ENCODE measurements around the gene ADCY9.

ADCY9 gene

GRCh38 chr16:4137438-4137837, 21.2 kb upstream of the ADCY9 start:
- no peak for DNase-seq (ENCODE audit: low read depth)
- TF ChIP-seq, protein P1, sequence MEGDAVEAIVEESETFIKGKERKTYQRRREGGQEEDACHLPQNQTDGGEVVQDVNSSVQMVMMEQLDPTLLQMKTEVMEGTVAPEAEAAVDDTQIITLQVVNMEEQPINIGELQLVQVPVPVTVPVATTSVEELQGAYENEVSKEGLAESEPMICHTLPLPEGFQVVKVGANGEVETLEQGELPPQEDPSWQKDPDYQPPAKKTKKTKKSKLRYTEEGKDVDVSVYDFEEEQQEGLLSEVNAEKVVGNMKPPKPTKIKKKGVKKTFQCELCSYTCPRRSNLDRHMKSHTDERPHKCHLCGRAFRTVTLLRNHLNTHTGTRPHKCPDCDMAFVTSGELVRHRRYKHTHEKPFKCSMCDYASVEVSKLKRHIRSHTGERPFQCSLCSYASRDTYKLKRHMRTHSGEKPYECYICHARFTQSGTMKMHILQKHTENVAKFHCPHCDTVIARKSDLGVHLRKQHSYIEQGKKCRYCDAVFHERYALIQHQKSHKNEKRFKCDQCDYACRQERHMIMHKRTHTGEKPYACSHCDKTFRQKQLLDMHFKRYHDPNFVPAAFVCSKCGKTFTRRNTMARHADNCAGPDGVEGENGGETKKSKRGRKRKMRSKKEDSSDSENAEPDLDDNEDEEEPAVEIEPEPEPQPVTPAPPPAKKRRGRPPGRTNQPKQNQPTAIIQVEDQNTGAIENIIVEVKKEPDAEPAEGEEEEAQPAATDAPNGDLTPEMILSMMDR (conservative IDR thresholded peaks at IDR 0.05; ENCODE audit: low read depth, low read length), result no peak
- no peak overlapping the region for H3K4me3 ChIP-seq (ENCODE audit: low read length)

DNA sequence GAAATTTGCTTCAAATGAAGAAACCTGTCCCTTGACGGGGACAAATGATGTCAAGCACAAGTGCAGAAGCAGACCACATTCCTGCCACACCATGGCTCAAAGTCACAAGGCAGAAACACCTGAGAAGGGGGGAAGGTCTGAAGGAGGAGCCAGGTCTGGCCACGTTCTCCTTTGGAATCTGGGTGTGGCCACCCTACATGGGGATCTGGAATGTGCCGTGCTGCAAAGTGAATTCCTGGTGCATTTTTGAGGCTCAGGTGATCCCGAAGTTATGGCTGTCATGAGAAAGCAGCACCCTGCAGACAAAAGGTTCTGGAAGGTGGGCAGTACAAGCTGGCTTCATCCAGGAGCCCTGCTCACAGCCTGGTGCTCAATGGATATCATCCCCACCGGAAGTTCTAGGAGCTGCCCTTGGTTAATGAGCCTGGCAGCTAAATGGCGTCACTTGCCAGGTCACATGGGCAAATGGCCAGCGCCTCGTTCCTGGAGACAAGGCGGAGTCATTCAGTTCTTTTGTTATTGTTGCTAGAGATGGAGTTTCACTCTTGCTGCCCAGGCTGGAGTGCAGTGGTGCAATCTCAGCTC, 20.1 kb upstream of the ADCY9 start:
- H3K4me3 ChIP-seq (ENCODE audit: low read length), result no peak overlapping the region
- DNase-seq (ENCODE audit: low read depth), result no peak
- TF ChIP-seq, protein P1 (conservative IDR thresholded peaks at IDR 0.05; ENCODE audit: low read depth, low read length), result no peak

- TF ChIP-seq, protein P1 (conservative IDR thresholded peaks at IDR 0.05; ENCODE audit: low read depth, low read length), result no peak
Observed at GRCh38 chr16:4135537-4135936, 19.3 kb upstream of the ADCY9 start.

DNA sequence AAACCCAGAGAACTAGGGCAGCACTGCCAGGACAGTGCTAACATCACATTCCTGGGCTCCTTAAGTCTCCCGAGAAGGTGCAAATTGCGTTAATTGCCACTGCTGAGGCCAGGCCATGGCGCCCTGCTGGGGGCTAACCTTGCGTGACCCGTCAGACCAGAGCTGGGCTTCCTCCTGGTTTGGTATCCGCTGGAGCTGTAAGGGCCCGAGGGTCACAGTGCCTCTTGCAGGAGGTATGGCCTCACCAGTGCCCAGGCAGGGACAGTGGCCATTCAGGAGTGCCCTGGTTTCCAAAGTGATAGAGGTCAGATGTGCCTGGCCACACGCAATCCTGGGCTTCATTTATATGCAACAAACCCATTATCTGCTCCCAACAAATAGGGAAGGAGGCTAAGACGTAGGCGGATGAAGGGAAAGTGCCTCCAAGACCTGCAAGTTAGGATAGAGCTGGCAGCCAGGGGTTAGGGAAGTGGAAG, 17.7 kb upstream of the ADCY9 start:
- no peak for DNase-seq (ENCODE audit: low read depth)
- H3K4me3 ChIP-seq (ENCODE audit: low read length), result no peak overlapping the region
- TF ChIP-seq, protein P1 (conservative IDR thresholded peaks at IDR 0.05; ENCODE audit: low read depth, low read length), result no peak

More at GRCh38 chr16:4135537-4135936, 19.3 kb upstream of the ADCY9 start:
- DNase-seq (ENCODE audit: low read depth), result no peak
- H3K4me3 ChIP-seq (ENCODE audit: low read length), result no peak overlapping the region

DNA sequence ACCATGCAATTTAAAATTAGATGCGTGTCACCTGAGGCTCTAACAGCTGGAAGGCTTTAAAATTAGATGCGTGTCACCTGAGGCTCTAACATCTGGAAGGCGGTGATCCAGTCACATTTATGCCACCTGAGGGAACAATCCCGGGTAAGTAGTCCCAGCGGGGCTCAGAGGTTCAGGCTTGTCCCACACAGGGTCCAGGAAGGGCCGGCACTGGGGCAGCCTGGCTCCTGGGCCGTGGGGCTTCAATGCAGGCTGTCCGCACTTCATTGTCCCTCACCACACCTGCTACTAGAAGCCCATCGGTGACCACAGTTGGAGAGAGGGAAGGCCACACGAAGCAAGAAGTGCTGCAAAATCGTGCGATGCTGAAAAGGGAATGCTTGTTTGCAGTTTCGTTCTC, 15.4 kb upstream of the ADCY9 start:
- DNase-seq (ENCODE audit: low read depth), result no peak
- TF ChIP-seq, protein P1 (conservative IDR thresholded peaks at IDR 0.05; ENCODE audit: low read depth, low read length), result no peak

GRCh38 chr16:4124535-4125294, 8.5 kb upstream of the ADCY9 start:
- H3K4me3 ChIP-seq (ENCODE audit: low read length), result no peak overlapping the region
- no peak for DNase-seq (ENCODE audit: low read depth)
- TF ChIP-seq, protein P1 (conservative IDR thresholded peaks at IDR 0.05; ENCODE audit: low read depth, low read length), result no peak

More for the DNA sequence above, 15.4 kb upstream of the ADCY9 start:
- no peak overlapping the region for H3K4me3 ChIP-seq (ENCODE audit: low read length)
